GM23338 (cell line): ENCODE measurements around the gene GPRASP2. TPM values are rescaled to one million over a fixed set of nuclear protein-coding genes. Genes with fewer than 3 reads are reported as not detected.

ENCODE experiments used
- ATAC-seq: fragments of 200-7000 bp; cut with Tn5 transposase; 3 replicates; pipeline ENCODE4 v1.9.1; 2020
- DNase-seq: peaks from one replicate; pipeline ENCODE4 v3.0.0-alpha.2; 2015; ENCODE audit warnings: low spot score
- H2AFZ ChIP-seq: fragments of 200-600 bp; sonication (generic); 2 replicates; pipeline ENCODE4 v1.8.0; 2016; ENCODE audit warnings: antibody characterized with exemption, mild to moderate bottlenecking, moderate library complexity
- H3F3A ChIP-seq: fragments of 200-600 bp; sonication (generic); replicated peaks from 2 replicates; pipeline ENCODE4 v1.8.0; 2017; ENCODE audit warnings: antibody characterized with exemption, mixed run types, low read depth
- H3K27ac ChIP-seq: fragments of 200-600 bp; sonication (generic); 2 replicates; pipeline ENCODE4 v1.6.1; 2016; ENCODE audit warnings: low read depth
- H3K27me3 ChIP-seq: fragments of 200-600 bp; sonication (generic); 2 replicates; pipeline ENCODE4 v1.8.0; 2016; ENCODE audit warnings: mild to moderate bottlenecking, mixed run types, moderate library complexity; ENCODE audit not compliant: insufficient read depth
- H3K36me3 ChIP-seq: fragments of 200-600 bp; sonication (generic); 2 replicates; pipeline ENCODE4 v1.8.0; 2016; ENCODE audit warnings: mild to moderate bottlenecking; ENCODE audit not compliant: insufficient read depth
- H3K4me1 ChIP-seq: fragments of 200-600 bp; sonication (generic); 2 replicates; pipeline ENCODE4 v1.8.0; 2016; ENCODE audit warnings: mild to moderate bottlenecking, moderate library complexity; ENCODE audit not compliant: insufficient read depth
- H3K4me2 ChIP-seq: fragments of 200-600 bp; sonication (generic); 2 replicates; pipeline ENCODE4 v1.7.1; 2017; ENCODE audit warnings: mixed run types
- H3K4me3 ChIP-seq: fragments of 200-600 bp; sonication (generic); 2 replicates; pipeline ENCODE4 v1.6.1; 2016; ENCODE audit warnings: mixed run types
- H3K79me2 ChIP-seq: fragments of 200-600 bp; sonication (generic); replicated peaks from 2 replicates; pipeline ENCODE4 v1.8.0; 2017; ENCODE audit warnings: mild to moderate bottlenecking; ENCODE audit not compliant: insufficient read depth
- H3K9me2 ChIP-seq: fragments of 200-600 bp; sonication (generic); 2 replicates; pipeline ENCODE4 v1.8.0; 2017; ENCODE audit not compliant: insufficient read depth
- H4K20me1 ChIP-seq: fragments of 200-600 bp; sonication (generic); replicated peaks from 2 replicates; pipeline ENCODE4 v1.8.0; 2017; ENCODE audit warnings: mild to moderate bottlenecking; ENCODE audit not compliant: insufficient read depth
- H3K27ac Mint-ChIP-seq: 2 replicates; pipeline ENCODE4 v1.8.0; 2020; ENCODE audit warnings: inconsistent platforms, mild to moderate bottlenecking, moderate library complexity, mixed read lengths
- H3K27me3 Mint-ChIP-seq: 3 replicates; pipeline ENCODE4 v1.8.0; 2022; ENCODE audit warnings: low read depth, mild to moderate bottlenecking, moderate library complexity, mixed read lengths, inconsistent platforms; ENCODE audit not compliant: insufficient read depth, poor library complexity
- H3K36me3 Mint-ChIP-seq: 3 replicates; pipeline ENCODE4 v1.8.0; 2021; ENCODE audit warnings: low read depth, mild to moderate bottlenecking, inconsistent platforms, moderate library complexity, mixed read lengths
- H3K4me1 Mint-ChIP-seq: 3 replicates; pipeline ENCODE4 v1.8.0; 2020; ENCODE audit warnings: mild to moderate bottlenecking, inconsistent platforms, mixed read lengths
- H3K4me3 Mint-ChIP-seq: 3 replicates; pipeline ENCODE4 v1.8.0; 2021; ENCODE audit warnings: moderate library complexity, mild to moderate bottlenecking, inconsistent platforms, mixed read lengths
- H3K9me3 Mint-ChIP-seq: 3 replicates; pipeline ENCODE4 v1.8.0; 2020; ENCODE audit warnings: moderate library complexity, mild to moderate bottlenecking, inconsistent platforms, mixed read lengths
- CREB1 ChIP-seq: fragments of 250-450 bp; sonication (Bioruptor Pico); IDR thresholded peaks from 2 replicates; pipeline ENCODE4 v1.5.0; 2020; ENCODE audit warnings: low read depth, mild to moderate bottlenecking, moderate library complexity
- CTCF ChIP-seq, 2 experiments: fragments of 200-600 bp in 1 of 2; sonication (generic) in 1 of 2; conservative IDR thresholded peaks; 2 replicates each; pipeline versions ENCODE4 v1.5.1 to v1.6.1; 2016 to 2017; ENCODE audit warnings: antibody characterized with exemption in 2 of 2, low read depth in 2 of 2, mild to moderate bottlenecking in 2 of 2, moderate library complexity in 1 of 2
- ETS1 ChIP-seq: IDR thresholded peaks from 2 replicates; pipeline ENCODE4 v1.6.1; 2016; ENCODE audit warnings: antibody characterized with exemption
- EZH2phosphoT487 ChIP-seq: fragments of 200-600 bp; sonication (generic); IDR thresholded peaks from one replicate; pipeline ENCODE4 v1.8.1; 2018; ENCODE audit warnings: antibody characterized with exemption; ENCODE audit not compliant: unreplicated experiment
- JUNB ChIP-seq: IDR thresholded peaks from one replicate; pipeline ENCODE4 v1.6.1; 2016; ENCODE audit warnings: antibody characterized with exemption; ENCODE audit not compliant: unreplicated experiment
- POLR2AphosphoS5 ChIP-seq: IDR thresholded peaks from 2 replicates; pipeline ENCODE4 v1.6.1; 2016; ENCODE audit warnings: antibody characterized with exemption, low read depth
- ZNF114 ChIP-seq: fragments of 250-450 bp; sonication (Bioruptor Pico); IDR thresholded peaks from 2 replicates; pipeline ENCODE4 v1.5.0; 2020; ENCODE audit warnings: mild to moderate bottlenecking, moderate library complexity
- ZNF331 ChIP-seq: fragments of 250-450 bp; sonication (Bioruptor Pico); IDR thresholded peaks from 2 replicates; pipeline ENCODE4 v1.5.0; 2020; ENCODE audit warnings: low read depth, mild to moderate bottlenecking, moderate library complexity
- ZNF462 ChIP-seq: fragments of 250-450 bp; sonication (Bioruptor Pico); IDR thresholded peaks from 2 replicates; pipeline ENCODE4 v1.5.0; 2020; ENCODE audit warnings: mild to moderate bottlenecking, moderate library complexity
- polyA plus RNA-seq: library from polyadenylated mRNA; unstranded; fragments of >200 nt; fragmentation: Nextera tagmentation; extraction: Ambion mirVana; gene quantifications from 2 replicates; pipeline ENCODE4 v1.2.1, GENCODE V29; 2016
- total RNA-seq: library from RNA; depleted of rRNA; stranded (reverse); fragments of >200 nt; shearing (Covaris generic); gene quantifications from 2 replicates; pipeline ENCODE4 v1.2.3, GENCODE V29; 2014

Gene GPRASP2
- total and polyA plus RNA-seq, 2 experiments from 2014 or later = 4.9 to 22.4 TPM

DNA sequence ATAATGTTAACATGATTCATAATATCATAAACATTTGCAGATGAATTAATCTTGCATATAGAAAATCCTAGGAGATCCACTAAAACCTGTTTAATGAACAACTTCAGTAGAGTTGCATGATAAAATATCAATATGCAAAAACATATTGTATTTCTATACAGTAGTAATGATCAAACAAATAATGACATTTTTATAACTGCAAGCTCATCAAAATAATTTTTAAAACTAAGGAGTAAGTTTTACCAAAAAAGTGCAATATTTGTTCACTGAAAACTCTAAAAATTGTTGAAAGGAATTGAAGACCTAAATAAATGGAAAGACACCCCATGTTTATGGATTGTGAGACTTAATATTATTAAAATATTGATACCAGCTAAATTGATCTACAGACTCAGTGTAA lies 15.9 kb upstream of the GPRASP2 start (continued):
- TF ChIP-seq ZNF462 (CRISPR knock-in tag) = no peak

DNA sequence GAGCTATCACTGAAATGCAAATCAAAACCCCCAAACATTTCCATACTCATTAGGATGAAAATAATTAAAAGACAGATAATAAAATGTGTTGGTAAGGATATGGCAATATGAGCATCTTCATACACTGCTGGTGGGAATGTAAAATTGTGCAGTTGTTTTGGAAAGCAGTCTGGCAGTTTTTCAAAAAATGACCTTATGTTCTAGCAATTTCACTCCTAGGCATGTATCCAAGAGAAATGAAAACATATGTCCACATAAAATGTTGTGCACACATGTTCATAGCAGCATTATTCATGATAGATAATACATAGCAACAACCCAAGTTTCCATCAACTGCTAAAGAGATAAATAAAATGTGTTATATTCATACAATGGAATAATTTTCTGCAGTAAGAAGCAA lies 14.8 kb upstream of the GPRASP2 start:
- no peaks in the 10 kb centered on the region for H3K79me2 ChIP-seq
- H3K27me3 ChIP-seq = no peaks in the 10 kb centered on the region
- no peak overlapping the region for H3K4me3 ChIP-seq
- H2AFZ ChIP-seq = no peak overlapping the region
- H3K27me3 Mint-ChIP-seq = no peaks in the 10 kb centered on the region
- H3K36me3 ChIP-seq = no peaks in the 10 kb centered on the region
- H3K4me1 ChIP-seq = no peaks in the 10 kb centered on the region
- no peak overlapping the region for H3K27ac ChIP-seq
- no peak overlapping the region for H3K4me3 Mint-ChIP-seq
- DNase-seq (no peak), ATAC-seq (no peak)
- no peaks in the 10 kb centered on the region for H3F3A ChIP-seq
- H3K36me3 Mint-ChIP-seq = no peaks in the 10 kb centered on the region
- peaks cover under 1% of the 10 kb centered on the region; the same call in 2 of the 3 replicates for H3K9me3 Mint-ChIP-seq
- H4K20me1 ChIP-seq = no peaks in the 10 kb centered on the region
- H3K27ac Mint-ChIP-seq = no peak overlapping the region
- H3K9me2 ChIP-seq = no peaks in the 10 kb centered on the region
- no peaks in the 10 kb centered on the region for H3K4me1 Mint-ChIP-seq
- no peak overlapping the region for H3K4me2 ChIP-seq
- TF ChIP-seq CTCF (conservative IDR thresholded peaks at IDR 0.05; ENCODE audit: low read depth in 2 of 2) = no peak
- TF ChIP-seq POLR2AphosphoS5 = no peak
- TF ChIP-seq ZNF331 = no peak
- TF ChIP-seq EZH2phosphoT487 = no peak
- no peak for TF ChIP-seq ETS1
- no peak for TF ChIP-seq CREB1
- TF ChIP-seq ZNF114 (CRISPR knock-in tag) = no peak
- no peak for TF ChIP-seq JUNB
